HG03064 (cell line): Measurements from ENCODE around the gene TRPM3.

ENCODE experiments used
- ATAC-seq: cut with Tn5 transposase; IDR thresholded peaks from one replicate; pipeline ENCODE4 v1.9.1; 2021; ENCODE audit warnings: low read depth; ENCODE audit not compliant: unreplicated experiment

TRPM3 gene

DNA sequence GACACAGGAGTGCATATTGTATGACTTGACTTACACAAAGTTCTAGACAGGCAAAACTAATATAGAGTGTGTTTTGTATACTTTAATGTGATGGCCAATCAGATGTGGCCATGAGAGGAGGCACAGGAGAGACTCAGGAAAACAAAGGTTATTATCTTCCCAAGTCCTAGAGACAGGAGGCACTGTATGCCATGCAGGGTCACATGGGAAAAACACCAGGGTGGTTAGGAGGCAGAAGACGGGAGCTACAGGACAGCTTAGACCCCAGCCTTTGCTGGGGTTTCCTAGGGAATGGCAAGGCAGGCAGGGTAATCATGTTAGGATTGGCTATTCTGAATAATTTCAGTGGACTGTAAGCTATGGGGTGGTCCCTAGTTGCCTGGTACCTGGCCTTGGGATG lies 16.2 kb downstream of the TRPM3 start:
- no peak for ATAC-seq

DNA sequence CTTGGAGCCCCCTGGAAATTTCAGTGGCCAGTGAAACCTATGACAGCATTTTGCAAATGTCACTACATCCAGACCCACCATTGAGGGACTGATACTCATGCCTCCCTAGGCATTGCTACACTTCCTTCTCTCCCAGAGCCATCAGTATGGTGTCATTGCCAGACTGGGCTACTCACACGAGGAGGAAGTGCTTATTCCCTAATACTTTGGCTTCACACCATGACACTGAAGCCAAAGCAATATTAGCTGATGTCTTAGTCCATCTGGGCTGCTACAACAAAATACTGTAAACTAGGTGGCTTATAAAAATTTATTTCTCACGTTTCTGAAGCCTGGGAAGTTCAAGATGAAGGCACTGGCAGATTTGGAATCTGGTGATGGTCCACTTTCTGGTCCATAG lies 22.6 kb downstream of the TRPM3 start:
- ATAC-seq, result no peak

DNA sequence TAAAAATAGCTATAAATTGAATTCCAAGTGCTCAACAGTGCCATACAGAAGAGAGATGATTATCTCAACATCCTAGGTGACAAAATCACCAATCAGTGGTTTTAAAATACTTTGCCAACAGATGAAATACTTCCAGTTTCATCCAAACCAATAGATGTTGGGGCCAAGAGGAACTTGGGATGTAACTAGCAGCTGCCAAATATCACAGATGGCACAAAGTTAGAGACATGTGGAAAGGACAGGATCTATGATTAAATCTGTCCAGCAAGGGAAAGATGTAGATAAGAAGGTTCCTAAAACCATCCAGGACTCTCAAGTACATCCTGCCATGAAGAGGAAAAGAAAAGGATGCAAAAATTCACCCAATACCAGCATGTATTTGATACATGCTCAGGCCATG lies 23.8 kb downstream of the TRPM3 start:
- ATAC-seq, result no peak

DNA sequence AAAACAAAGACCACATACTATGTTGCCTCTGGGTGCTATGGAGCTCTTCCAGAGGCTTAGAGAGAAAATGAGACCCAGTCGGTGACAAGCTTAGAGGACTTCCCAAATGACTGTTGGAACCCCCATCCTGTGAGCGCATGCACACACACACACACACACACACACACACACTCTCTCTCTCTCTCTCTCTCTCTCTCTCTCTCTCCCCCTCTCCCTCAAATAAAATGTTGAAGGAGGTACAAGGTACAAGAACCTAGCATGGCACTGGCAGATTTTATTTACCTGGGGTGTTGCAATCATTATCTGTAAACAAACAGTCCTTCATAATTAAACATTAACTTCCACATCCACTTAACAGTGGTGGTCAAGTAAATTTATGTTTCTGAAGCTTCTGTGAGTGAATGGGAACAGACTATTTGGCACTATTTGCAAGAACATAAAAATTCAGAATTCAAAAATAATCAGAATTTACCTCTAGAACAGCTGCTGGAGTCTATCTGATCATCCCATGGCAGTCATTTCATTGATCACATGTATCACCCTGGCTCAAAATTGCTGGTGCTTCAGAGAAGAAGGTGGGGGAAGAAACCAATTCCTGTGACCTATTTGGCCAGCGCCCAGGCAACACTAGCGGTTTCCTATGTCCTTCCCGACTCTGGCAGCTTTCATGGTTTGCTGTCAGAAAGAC lies 24.9 kb downstream of the TRPM3 start:
- no peak for ATAC-seq

DNA sequence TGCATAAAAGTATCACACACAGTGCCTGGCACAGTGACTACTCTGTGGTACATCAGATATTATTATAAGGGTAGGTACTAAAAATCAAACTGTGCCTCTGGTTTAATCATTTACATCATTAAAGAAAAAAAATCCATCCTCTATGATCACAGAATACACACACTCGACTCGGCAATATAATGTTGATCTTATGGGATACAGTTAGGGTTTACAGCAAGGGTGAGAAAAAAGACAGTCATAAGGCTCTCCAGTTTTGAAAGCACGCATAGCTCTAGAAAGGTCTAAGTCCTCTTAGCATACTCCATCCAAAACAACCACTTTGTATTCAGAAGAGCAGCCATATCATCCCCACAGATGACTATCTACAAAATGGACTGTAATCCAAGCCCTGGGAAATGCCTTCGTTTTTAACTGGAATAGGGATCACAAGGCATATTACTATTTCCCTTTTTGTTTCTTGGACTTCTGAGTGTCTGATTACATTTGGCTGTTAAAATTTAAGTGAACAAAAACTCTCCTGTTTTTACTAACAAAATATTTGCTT lies 26.6 kb downstream of the TRPM3 start:
- ATAC-seq, result no peak

DNA sequence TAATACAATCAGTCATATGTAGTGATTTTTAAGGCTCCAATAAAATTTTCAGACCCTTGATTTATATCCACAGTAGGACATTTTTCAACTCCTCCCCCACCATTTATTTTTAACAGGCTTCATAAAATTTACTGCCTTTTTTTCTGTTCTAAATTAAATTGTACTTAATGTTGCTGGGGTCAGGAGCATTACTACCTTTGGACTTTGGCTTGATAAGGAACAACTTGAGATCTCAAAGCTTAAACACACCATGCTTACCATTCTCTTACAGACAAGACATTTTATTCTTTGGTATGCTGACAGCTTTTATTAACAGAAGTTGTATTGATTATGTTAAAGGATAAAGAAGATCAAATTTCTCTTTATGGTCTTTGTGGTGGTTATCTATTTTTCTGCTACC lies 30.5 kb downstream of the TRPM3 start:
- ATAC-seq, result no peak

DNA sequence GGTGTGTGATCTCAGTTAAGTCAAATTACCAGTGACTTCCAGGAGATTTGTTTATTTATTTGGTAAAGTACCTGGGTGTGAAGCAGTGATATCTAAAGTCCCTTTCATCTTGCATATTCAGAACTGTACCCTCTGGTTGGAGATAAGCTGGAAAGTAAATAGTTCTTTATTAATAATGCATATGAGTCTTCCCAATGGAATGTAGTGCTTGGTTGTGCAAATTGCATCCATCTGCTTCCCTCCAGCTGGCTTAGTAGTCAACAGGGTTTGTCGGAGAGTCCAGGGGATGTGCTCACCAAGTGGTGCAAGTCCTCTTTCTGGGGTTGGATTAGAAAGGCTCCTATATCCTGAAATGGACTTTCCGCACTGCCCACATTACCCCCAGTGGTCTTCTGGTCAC lies 42.0 kb downstream of the TRPM3 start:
- no peak for ATAC-seq

DNA sequence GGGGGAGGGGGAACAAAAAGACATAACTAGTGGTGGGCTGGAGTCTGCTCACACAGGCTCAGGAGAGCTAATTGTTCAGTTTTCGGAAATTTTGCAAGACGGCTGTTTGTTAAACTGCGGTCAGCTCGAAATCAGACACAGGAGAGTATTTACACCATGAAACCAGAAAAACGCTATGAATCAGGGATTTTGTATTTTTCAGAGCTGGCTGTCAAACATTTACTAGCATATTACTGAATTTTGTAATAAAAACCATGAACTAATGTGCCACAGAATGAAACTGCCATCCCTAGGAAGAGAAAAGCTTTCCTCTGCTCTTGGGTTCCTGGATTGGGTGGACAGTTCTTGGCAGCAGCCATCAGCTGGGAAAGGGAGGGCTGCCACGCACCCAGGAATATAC lies 45.3 kb downstream of the TRPM3 start:
- no peak for ATAC-seq

DNA sequence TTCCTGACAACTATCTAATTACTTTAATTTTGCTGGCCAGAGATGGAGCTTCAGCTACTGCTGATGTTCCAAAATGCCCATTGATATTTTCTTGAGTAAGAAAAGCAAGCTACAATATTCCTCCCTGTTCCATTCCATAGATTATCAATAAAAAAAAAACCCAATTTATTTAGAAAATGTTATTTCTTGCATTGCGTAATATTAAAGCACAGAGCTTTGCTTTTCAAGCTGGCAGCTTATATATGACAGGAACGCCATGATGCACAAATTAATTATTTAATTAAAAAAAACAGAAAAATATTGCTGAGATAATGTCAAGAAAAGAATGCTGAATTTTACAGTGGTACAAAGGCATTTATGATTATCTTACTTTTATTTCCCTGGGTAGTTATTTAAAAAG lies 47.9 kb downstream of the TRPM3 start:
- no peak for ATAC-seq

DNA sequence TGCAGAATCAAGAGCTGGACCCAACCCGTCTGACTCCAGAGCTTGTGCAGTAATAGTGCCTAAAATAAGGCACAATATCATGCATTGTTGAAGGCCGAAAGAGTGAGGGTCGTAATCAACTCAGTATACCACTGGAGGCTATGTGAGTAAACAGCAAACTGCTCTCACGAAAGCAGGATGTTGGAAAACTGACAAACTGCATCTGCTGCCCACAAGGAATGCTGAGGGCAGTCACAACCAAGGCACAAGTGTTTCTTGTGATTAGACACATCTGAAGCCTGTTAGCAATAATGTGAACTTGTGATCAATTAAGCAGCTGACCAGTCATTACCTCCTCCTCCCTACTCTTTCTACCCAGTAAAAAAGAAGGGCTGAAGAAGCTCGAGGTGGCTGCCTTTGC lies 48.8 kb downstream of the TRPM3 start:
- no peak for ATAC-seq

DNA sequence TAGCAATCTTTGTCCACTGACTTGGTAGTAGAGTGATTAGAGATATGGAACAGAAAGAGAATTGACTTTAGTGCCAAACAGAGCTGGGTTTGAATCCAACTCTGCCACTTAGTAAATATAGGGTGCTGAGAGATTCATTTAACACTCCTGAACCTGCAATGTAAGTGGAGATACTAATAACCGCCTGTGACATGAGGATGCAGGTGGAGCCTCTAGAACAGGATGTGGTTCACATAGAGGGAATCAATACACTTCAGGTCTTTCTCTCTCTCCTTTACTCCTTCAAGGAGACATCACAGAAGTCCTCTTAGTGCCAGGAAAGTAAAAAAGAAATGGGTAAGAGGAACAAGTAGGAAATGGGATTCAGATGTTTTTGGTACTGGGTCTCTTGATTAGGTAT lies 49.8 kb downstream of the TRPM3 start:
- no peak for ATAC-seq

DNA sequence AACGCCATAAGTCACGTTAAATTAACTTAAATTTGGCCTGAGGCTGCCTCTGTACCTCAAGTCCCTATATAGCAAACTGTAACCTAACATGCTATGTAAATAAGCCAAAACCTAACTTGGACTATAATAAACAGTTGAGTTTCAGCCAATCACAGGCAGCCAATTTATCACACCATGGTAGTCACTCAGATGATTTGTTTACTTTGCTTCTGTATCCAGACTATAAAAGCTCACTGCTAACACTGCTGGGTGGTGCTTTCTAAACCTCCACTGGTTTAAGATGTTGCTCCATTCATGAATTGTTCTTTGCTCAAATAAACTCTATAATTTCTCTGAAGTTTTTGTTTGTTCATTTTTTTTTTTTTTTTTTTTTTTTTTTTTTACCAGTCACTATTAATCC lies 62.8 kb downstream of the TRPM3 start:
- ATAC-seq, result no peak

DNA sequence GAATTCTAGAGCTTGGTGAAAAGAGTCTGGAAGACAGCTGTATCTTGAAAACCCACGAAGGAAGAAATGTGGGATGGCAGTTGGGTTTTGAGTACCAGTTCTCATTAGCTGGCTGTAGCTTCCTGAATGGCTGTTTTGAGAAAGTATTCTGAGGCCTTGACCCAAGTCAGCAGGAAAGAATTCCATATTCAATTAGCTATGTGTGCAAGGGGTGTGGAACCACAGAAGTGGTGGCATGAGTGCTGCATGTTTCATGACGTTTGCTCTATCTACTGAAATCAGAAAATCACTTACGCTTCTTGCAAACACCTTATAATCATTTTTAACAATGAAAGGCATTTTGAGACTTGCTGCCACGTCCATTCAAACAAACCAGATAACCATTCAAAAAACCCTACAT lies 69.1 kb downstream of the TRPM3 start:
- no peak for ATAC-seq

DNA sequence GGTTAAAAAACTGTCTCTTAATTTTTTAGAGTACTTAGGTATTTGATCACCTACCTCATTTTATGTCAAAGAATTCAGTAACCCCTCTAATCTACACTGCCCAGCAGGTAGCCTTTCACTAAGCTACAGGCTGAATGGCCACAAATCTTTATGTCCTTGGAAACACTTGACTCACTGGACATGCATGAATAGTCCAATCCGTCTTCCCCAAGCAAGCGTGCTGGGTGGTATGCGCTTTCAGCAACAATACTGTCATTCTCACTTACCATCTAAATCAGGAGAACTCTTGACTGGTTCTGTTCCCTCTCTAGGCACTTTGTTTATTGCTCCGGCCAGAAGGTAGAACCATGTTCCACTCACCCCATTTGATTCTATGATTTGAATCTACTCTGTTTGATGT lies 73.1 kb downstream of the TRPM3 start:
- no peak for ATAC-seq

DNA sequence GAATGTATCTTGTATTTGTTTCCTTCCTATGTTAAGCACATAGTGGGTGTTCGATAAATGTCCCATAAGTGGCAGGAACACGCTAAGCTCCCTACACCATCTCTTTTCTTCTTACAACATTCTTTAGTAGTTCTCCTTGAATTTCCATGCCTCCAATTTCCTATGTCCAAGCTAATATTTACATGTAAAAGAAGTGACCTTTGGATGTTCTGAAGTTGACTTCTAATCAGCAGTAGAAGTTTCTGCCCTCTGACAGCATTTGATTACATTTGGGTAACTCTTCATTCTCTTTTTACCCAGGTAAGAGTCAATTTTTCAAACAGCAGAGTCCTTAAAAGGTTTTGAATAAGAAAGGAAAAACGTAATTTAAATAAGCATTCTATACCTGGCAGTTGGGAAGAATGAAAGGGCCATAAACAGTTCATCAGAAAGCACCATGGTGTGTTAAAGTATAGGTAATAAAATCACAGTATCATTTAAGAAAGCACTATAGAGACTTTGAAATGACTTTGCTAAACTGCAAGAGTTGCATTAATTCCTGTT lies 78.9 kb downstream of the TRPM3 start:
- no peak for ATAC-seq

DNA sequence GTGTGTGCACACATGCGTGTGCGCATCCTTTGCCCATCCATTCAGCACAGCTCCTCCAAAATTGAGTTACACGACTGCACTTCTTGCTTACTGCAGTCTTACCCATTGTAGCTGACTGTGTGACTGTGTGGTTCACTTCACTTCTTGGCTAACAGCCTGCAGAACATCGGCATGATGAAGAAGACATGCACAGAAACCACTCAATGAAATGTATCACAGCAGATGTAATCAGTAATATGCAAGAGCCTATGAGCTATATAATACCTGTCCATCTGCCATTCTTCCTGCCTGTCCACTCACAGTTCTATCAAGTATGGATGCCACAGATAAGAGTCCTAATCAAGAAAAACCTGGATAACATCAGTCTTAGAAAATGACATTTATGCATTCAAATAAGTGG lies 83.9 kb downstream of the TRPM3 start:
- ATAC-seq, result no peak

DNA sequence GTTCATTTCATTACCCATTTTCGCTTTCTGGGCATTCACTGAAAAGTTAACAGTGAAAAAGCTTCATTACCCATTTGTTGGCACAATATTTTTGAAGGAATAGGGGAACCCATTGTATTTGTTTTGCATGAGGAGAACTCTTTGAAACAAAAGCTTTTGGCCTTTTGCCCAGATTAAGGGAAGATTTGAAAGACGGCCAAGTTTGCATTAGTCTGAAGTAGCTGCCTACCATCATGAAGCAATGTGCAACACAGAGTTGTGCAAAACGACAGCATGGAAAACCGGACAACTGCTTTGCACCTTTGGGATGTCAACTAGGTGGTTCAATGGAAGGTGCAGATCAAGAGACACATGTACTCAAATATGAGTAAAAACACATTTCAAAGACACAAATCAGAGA lies 84.9 kb downstream of the TRPM3 start:
- ATAC-seq, result no peak

DNA sequence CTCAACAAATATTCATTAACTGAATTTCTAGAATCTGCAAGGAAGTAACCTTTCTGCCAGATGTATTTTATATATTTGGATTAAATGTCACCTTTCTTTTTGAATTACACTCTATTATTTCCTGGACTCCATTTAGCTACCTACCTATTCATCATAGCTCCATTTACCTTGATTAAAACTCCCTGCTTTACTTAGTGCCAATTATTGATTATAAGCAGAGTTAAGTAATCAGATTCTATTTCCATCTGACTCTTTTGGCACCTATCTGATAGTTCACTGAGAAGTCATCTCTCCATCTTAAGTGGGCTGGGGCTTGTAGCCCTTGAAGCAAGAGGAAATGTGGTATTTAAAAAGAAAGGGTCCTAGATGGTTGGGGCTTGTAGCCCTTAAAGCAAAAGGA lies 88.6 kb downstream of the TRPM3 start:
- ATAC-seq, result no peak

DNA sequence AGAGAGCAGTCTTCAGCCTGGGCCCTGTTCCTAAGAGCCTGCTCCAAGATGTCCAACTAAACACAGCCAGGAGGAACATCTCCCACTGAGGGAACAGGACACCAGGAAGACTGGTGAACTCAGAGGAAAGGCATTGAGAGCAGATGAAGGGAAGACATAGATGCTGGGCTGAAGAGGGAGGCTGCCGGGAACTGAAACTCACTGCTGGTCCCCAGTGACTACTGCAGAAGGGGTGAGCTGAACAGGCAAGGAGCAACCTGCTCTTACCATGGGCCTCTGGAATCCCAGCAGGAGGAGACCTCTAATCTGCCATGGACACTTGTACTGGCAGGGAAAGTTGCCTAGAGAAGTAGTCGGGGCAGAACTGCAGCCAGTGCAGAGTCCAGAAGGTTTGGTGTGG lies 95.7 kb downstream of the TRPM3 start:
- no peak for ATAC-seq

DNA sequence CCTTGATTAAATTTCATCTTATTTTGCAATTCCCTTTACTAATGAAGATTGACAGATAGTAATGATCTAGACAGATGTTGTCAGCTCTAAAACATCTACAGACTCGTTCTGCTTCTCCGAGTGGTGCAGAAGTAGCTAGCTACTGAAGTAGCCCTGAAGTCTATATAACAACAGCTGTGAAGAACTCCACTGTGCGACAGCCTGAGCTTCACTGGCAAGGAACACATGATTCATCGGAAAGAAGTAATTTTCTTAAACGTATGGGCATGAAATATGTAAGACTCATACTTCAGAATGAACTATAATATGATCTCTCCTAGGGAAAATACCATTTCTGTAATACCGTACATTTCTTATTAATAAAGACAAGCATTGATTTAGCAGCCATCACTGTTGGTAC lies 96.2 kb downstream of the TRPM3 start:
- ATAC-seq, result no peak

DNA sequence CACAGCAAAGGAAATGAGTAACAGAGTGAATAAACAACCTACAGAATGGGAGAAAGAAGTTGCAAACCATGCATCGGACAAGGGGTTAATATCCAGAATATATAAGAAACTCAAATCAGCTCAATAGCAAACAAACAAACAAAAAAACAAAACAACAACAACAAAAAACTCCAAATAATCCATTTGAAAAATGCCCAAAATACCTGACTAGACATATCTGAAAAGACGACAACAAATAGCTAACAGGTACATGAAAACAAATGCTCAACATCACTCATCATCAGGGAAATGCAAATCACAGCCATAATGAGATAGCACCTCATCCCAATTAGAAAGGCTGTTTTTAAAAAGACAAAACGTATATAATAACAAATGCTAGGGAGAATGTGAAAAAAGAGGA lies 111.2 kb downstream of the TRPM3 start:
- no peak for ATAC-seq

DNA sequence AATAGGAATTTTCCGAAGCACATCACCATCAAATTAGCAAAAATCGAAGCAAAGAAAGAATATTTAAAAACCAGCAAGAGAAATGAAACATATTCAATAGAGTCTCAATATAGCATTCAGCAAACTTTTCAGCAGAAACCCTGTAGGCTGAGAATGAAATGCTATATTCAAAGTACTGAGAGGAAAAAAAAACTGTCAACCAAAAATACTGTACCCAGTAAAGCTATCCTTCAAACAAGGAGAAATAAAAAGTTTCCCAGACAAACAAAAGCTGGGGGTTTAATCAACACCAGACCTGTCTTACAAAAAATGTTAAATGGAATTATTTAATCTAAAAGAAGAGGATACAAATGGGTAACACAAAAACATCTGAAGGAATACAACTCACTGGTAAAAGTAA lies 116.0 kb downstream of the TRPM3 start:
- ATAC-seq, result no peak

DNA sequence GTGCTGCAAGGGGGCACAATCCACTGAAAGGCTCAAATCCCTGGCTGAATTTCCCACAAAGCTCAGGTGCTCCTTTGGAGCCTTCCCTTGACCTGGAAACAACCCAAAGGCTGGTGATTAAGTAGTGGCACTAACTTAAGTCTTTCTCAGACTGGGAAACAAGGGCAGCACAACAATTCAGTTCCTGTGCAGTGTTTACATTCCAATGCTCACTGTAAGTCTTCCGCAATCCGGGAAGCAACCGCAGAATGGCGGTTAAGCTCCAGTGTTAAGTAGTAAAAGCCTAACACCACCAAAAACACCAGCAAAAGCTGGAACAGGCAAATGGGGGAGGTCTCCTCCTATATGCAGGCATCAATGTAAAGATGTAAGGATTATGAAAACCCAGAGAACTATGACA lies 117.2 kb downstream of the TRPM3 start:
- no peak for ATAC-seq
